ENCODE data around the gene MKNK1.

The MKNK1 gene

DNA sequence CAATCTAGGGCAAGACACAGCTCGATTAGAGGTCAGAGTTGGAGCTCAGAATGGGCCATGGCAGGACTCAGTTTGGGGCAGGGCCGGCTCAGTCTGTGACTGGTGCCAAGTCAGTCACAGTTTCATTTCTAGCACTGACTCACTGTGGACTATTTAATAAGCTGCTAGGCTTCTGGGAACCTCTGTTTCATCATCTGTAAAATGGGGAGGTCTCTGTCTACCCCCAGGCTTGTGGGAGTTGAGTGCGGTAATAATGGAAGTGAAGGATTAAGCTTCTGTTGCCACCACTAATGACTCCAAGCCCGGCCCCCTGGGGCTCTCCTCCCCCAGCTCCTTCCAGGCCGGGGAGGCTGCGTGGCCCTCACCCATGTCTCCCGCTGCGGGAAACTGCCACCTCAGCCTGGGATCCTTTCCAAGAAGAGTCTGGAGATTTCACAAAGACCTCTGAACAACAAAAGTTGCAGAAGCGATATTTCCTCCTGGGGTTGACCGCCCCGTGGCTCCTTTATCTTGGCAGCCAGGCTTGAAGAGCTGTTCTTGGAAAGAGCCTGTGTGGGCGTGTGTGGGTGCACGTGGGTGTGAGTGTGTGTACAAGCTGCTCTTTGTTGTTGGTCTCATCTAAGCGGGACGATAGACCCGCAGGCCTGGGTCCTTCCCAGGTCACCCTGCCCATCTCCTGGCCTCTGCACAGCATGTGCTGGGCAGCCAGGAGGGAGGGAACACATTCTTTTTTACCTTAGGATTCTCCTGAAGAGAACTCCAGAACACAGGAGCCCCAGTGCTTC, 81.7 kb downstream of the MKNK1 start:
- peak in 1 of 2 donors; percentile 37 for DNase-seq (ENCODE audit: low read depth in 2 of 2)

GRCh38 chr1:46521414-46521813, 82.7 kb downstream of the MKNK1 start:
- DNase-seq (ENCODE audit: low read depth in 2 of 2): no peak

- DNase-seq (ENCODE audit: low read depth in 2 of 2): no peak
Measured at GRCh38 chr1:46520063-46520911, 83.8 kb downstream of the MKNK1 start.

GRCh38 chr1:46519209-46519608, 84.9 kb downstream of the MKNK1 start:
- DNase-seq (ENCODE audit: low read depth in 2 of 2): no peak

- no peak for DNase-seq (ENCODE audit: low read depth in 2 of 2)
Measured at GRCh38 chr1:46517932-46518498, 86.1 kb downstream of the MKNK1 start.

DNA sequence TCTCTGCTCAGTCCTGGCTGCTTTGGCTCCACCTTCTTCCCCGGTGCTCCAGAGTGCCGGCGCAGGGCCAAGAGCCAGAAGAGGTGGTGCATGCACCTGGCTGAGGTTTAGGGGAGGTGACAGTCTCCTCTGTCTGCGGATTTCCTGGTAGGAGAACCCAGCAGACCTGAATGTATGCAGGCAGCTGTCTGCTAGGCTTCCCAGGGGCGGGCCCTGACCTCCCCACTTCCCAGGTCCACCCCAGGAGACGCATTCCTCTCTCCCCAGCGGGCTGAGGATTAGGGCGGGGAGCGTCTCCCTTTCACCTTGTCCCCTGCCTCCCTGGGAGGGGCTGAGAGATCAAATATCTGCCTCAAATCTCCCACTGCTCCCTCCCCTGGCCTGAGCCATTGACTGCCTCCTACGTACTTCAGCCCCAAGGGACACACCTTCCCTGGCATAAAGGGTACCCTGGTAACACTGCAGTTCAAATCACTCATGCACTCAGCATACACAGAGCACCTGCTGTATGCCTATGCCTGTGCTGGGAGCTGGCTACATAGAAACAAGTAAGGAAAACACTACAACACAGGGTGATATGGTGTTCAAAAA, 87.0 kb downstream of the MKNK1 start:
- no peak for DNase-seq (ENCODE audit: low read depth in 2 of 2)

DNA sequence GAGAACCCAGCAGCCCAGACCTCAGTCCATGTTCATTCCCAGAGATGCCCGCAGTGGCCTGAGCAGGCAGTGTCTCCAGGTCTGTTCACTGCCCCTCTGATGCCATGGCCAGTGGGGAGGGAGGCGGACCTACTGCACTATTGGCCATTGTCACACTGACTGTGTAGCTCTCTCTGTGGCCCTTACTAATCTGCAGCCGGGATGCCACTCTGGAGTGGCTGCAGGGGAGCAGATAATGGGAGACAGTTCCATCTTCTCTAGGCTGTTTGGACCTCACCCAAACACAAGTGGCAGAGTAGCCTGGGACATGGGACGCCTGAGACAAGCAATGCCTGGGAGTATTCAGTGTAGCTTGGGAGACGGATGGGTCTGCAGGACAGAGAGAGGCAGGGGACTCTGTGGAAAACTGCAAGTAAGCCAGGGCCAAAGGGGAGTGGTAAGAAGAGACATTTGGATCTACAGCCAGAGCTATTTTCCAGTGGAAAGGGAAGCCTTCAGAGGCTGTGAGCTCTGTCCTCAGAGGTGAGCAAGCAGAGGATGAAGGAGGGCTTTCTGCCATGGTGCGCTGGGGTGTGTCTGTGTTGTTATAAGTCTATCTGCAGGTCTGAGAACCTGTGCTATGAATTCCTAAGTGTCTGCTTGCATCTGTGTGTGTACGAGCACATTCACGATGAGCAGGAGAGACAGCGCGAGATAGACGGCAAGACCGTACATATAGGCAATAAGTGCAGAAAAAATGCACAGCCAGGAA, 87.7 kb downstream of the MKNK1 start:
- DNase-seq (ENCODE audit: low read depth in 2 of 2): no peak

- no peak for DNase-seq (ENCODE audit: low read depth in 2 of 2)
Measured at GRCh38 chr1:46515576-46515975, 88.5 kb downstream of the MKNK1 start.

DNA sequence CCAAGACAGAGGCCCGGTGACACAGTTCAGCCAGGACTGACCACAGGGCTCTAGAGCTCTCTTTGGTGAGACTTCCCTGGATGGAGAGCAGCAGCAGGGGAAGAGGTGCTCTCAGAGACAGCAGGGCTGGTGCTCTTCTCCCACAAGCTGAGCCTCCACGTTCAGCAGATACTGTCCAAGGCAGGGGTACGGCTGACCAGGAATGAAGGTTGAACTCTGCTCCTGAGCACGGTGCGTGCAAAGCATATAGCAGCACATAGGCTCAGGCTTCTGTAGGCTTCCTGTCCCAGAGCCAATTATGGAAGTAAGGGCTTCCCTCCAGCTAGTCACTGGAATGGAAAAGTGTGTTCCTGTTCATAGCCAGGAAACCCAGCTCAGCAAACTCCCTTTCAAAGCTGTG, 90.5 kb downstream of the MKNK1 start:
- DNase-seq (ENCODE audit: low read depth in 2 of 2): no peak

DNA sequence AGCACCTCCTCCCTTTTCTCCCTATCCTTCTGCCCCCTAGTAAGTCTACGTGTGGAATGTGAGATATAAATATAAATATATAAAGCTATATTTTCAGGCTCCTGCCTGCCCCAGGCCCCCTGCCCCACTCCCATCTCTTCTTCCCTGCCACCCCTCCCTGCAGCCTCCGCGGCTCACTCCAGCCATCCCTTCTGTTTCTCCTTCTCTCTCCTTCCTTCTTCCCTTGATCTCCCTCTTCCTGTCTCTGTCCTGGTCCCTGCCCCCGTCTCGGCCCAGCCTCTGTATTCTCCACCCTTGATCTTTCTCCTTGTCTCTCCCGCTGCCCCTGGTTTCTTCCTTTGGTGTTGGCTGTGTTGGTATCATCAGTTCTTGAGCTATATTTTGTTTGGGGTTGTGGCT, 91.3 kb downstream of the MKNK1 start:
- DNase-seq (ENCODE audit: low read depth in 2 of 2): no peak

- DNase-seq (ENCODE audit: low read depth in 2 of 2): no peak
Measured at GRCh38 chr1:46512135-46512791, 91.8 kb downstream of the MKNK1 start.

DNA sequence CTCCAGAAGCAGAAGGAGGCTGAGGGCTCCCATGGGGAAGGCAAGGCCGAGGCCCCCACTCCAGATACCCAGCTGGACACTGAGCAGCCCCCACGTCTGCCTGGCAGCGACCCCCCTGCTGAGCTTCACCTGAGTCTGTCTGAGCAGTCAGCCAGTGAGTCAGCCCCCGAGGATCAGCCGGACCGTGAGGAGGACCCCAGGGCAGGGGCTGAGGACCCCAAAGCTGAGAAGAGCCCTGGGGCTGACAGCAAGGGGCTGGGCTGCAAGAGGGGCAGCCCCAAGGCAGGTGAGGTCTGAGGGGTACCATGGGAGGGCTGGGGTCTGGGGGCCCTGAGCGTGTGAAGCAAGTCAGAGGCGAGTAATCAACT, 93.1 kb downstream of the MKNK1 start:
- DNase-seq (ENCODE audit: low read depth in 2 of 2): no peak

GRCh38 chr1:46510341-46510997, 93.6 kb downstream of the MKNK1 start:
- DNase-seq (ENCODE audit: low read depth in 2 of 2): no peak

DNA sequence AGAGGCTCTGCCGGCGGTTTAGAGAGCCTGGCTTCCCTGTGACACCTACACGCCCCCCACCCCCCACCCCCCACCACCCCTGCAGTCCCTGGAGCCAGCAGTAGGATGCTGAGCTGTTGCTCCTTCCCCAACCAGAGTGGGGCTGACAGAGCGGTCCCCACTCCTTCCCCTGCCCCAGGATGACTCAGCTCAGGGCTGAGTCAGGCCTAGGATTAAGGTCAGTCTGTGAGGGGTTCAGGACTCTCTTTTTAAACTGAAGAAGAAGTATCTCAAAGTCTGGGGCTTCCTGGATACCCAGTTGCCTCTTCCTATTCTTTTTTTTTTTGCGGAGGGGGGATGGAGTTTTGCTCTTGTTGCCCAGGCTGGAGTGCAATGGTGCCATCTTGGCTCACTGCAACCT, 95.3 kb downstream of the MKNK1 start:
- no peak for DNase-seq (ENCODE audit: low read depth in 2 of 2)

Measured in stimulated activated CD8-positive, alpha-beta memory T cell treated with anti-CD3 and anti-CD28 coated beads, Interleukin-15, amount 100 ng/mL, for 48 hours (primary cell).